Activated CD8-positive, alpha-beta memory T cell treated with anti-CD3 and anti-CD28 coated beads for 48 hours (primary cell): ENCODE measurements around the gene EPHB2.

Experiments used
- DNase-seq, 3 experiments: peaks; one replicate each; pipeline ENCODE4 v3.0.0-alpha.2; 2020; ENCODE audit warnings: low read depth in 2 of 3, low spot score in 2 of 3

Gene EPHB2

DNA sequence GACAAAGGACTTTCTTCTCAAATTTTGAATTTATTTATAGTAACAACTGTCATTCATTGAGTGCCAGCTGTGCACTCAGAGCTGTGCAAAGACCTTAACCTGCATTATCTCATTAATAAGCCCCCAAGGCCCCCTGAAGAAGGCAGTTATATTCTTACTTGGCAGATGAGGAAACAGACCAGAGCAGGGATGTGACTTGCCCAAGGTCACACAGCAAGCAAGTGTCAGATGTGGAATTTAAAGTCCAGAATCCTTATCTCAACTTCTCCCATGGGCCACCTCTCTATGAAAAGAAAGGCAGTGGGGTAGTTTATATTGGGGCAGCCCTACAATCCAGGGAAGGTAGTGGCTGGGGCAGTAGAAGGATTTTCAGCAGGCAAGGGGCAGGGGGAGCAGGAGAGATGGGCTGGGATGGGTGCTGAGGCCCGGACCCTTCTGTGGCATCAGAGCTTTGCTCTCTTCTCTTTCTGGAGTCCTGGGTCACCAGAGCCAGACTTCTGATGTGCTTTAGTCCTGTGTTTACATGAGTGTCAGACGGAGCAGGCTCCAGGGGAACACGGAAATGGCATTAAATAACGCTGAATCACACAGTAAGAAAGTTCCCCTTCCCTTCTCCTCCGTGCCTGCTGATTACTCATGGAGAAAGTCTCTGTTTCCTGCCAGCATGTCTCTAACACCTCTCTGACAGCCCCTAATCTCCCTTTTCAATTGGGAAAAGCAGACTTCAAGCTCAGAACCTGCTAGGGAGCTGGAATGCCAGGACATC, 39.5 kb downstream of the EPHB2 start:
- no peak for DNase-seq

GRCh38 chr1:22750685-22751051, 40.0 kb downstream of the EPHB2 start:
- no peak for DNase-seq

DNA sequence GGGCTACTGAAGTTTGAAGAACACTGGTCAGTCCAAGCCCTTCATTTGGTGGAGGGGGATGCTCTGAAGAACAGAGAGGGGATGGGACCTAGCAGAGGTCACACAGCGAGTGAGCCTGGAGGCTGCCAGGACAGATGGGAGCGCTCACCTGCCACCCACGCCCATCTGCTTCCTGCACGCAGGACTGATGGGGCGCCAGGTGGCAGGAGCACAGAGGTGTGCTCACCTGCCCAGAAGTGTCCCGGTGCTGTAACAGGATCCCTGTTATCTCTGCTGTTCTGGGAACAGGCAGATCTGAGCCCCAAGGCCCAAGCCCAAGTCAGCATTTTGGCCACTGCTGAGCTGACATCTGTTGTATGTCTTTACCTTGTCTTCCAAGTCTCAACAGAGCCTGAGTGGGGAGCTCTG, 40.5 kb downstream of the EPHB2 start:
- DNase-seq, result no peak

DNA sequence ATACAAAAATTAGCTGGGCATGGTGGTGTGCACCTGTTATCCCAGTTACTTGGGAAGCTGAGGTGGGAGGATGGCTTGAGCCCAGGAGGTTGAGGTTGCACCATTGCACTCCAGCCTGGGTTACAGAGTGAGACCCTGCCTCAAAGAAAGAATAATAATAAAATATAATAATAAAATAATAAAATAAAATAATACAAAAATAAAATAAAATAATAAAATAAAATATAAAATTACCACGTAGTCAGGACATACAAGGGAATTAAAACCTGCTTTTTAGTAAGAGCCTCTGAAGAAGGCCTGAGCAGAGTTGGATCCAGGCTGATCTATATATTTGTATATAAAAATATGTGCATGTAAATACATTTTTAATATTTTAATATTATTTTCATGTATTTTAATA, 41.7 kb downstream of the EPHB2 start:
- no peak for DNase-seq

- DNase-seq, result no peak
These were observed 42.9 kb downstream of the EPHB2 start for GRCh38 chr1:22753481-22753971.

- no peak for DNase-seq
These were observed 43.6 kb downstream of the EPHB2 start for GRCh38 chr1:22754106-22754768.

DNA sequence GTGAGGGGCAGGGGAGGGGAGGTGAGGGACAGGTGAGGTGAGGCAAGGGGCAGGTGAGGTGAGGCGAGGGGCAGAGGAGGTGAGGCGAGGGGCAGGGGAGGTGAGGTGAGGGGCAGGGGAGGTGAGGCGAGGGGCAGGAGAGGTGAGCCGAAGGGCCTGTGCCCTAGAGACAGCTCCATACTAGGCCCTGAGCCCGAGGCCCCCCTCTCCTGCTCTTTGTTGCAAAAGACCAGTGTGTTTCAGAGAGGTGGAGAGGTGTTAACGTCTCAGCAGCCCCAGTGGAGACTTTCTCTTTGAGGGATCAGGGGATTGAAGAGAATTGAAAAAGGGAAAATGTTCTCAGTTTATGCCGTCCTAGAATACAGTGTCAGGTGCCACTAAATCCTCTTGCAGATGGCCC, 44.2 kb downstream of the EPHB2 start:
- no peak for DNase-seq

- DNase-seq, result no peak
These were observed 45.0 kb downstream of the EPHB2 start for GRCh38 chr1:22755641-22756040.

- DNase-seq, result no peak
These were observed 45.6 kb downstream of the EPHB2 start for GRCh38 chr1:22756125-22756735.

DNA sequence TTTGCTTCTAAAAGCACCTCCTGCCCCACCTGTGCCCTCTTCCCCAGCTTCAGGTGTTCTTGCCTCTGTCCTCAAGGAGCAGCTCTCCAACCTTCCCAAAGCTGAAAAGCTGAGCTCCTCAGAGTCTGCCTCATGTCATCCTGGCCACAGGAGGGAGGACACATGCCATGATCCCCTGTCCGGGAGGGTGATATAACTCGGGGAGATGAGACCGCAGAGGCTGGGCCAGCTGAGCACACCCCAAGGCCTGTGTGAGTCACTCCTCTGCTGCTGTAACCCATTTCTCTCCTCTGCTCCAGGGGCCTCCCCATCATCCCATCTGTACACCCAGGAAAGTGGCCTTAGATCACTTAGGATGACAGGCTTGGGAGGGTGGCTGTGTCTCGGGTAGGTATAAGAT, 49.8 kb downstream of the EPHB2 start:
- DNase-seq, result no peak

- no peak for DNase-seq
These were observed 50.5 kb downstream of the EPHB2 start for GRCh38 chr1:22761101-22761500.

DNA sequence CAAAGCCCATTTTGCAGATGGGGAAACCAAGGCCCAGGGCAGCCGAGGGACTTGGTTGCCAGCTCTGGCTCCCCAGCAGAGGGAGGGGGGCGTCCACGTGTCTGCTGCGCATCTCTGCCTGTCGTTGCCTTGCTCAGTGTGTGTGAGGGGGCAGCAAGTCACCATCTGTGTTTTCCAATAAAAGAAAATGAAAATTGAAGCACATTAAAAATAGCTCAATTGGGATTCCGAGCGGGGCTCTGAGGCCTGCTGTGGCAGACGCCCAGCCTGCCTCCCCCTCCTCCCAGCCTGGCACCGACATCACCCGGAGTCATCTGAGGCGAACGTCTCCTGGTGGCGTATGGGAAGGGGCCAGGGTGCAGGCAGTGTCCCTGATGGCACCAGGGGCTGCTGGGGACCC, 51.2 kb downstream of the EPHB2 start:
- DNase-seq, result no peak

DNA sequence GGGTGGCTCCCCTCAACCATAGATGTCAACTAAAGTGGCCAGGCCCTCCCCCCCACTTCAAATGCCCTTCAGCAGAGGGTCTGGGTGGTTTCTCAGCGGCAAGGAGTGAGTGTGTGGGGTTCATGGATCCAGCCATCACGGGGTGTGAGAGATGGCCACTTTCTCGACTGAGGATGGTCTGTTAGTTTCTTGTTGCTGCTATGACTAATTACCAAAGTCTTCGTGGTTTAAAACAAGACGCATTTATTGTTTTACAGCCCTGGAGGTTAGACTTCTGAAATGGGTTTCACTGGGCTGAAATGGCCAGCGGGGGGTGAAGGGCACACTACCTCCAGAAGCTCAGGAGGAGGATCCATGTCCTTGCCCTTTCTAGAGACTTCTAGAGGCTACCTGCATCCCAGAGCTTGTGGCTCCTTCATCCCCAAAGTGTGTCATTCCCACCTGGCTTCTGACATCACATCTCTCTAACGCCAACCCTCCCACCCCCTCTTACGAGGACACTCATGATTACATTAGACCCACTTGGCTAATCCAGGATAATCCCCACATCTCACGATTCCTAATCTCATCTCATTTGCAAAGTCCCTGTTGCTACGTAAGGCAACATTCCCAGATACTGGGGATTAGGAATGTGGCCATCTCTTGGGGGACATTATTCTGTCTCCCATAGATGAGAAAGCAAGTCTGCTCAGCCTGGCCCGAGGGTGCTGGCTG, 53.0 kb downstream of the EPHB2 start:
- no peak for DNase-seq

GRCh38 chr1:22767852-22768251, 57.2 kb downstream of the EPHB2 start:
- no peak for DNase-seq

DNA sequence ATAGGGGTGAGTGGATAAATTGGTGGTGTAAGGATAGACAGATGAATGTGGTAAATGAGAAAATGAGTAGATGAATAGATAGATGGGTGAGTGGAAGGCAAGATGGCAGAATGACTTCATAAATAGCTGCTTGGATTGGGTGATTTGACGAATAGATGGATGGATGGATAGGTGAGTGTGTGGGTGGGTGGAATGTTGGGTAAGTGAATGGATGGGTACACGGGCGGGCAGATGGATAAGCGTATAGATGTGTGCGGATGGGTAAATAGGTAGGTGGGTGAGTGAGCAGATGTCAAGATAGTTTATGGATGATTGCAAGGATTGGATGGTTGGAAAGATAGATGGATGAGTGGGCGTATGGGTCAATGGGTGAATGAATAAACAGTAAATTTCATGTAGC, 59.3 kb downstream of the EPHB2 start:
- no peak for DNase-seq

DNA sequence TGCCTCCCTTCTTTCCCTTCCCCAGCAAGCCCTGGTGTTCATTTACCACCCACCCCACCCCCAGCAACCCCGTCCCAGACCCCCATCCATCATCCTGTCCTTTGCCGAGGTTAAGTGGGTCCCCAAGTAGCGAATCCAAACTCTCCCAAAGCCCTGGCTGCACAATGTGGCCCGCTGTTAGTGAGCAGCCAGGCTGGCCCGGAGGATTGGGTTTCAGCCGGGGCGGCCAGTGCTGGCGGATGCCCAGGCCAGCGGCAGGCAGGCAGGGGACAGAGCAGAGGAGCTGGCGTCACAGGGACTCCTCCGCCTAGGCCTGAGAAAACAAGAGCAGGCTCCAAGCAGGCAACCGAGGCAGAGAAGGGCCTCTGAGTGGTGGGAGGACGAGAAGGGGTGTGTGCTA, 61.4 kb downstream of the EPHB2 start:
- no peak for DNase-seq

DNA sequence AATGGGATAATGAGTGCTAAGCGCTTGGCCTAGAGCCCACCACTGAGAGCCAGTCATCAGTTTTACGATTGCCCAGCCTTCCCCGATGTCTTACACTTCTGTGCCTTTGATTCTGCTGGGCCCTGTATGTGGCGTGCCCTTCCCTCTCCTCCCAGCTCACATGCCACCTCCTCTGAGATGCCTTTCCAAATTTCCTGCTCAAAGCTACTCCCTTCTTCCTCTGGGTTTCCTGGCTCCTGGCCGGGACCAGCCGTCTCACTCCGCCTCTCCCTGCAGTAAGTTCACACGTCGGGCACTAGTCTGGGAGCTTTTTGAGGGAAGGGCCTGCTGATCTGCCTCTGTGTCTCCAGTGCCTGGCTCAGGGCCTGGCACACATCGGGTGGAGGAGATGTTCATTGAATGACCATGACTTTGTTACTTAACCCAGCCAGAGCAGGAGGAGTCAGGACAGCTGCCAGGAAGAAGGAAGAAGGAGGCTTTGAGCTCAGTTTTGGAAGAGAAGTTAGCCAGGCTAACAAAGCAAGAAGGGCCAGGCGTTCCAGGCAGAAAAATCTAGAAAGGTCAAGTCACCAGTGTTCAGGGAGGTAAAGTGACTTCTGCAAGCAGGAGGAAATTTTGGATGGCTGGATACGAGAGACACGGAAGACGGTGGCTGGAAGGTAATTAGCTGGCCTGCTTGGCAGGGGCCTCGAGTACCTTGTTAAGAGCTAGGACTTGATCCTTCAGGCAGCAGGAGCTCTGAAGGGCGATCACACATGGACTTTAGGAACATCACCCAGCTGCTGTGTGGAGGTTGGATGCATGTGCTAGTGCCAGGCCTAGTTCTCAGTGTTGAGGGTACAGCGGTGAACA, 63.6 kb downstream of the EPHB2 start:
- no peak for DNase-seq

DNA sequence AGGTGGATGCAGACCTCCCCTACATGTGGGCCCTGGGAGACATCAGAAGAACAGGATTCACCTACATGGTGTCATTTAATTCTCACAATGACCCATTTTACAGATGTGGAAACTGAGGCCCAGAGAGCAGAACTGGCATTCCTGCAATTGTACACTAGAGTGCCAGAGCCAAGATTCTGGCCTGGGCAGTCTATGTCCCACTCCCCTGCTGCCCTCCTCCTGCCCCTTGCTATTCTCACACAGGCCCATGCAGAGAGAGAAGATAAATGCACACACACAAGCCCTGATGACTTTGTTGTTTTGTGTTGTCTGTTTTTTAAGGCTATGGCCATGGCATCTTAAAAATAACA, 64.2 kb downstream of the EPHB2 start:
- DNase-seq, result no peak

DNA sequence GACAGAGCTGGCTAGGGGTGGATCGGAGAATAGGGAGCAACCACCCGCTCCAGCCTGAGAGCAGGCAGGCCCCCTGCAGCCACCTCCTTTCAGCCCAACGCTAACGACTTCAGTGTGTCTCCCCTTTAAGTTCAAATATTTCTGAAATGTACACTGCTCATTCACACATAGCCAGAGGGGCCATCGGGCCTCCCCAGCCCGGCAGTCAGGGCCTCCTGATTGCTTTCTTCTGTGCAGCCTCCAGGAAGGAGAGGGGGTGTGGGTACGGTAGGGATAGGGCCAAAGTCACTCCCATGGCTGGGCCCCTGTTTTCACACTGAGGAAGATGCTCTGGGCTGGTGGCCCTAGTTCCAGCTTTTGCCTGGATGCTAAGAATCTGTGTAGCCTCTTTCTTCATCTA, 64.8 kb downstream of the EPHB2 start:
- DNase-seq, result no peak

- no peak for DNase-seq
These were observed 65.5 kb downstream of the EPHB2 start for GRCh38 chr1:22776035-22776613.
